Fibroblast of villous mesenchyme (primary cell): ENCODE data around the gene TMEM169. TPM values are rescaled to one million over a fixed set of nuclear protein-coding genes. Genes with fewer than 3 reads are reported as not detected.
A peak's percentile ranks its signal among the peaks of the same experiment; 100 is the strongest.
"Not testable (repeated sequence)": the region's sequence is repeated elsewhere in the genome, so short reads cannot be mapped to it uniquely, and the experiment has no call there.

Source experiments
- DNase-seq: peaks from one replicate; pipeline ENCODE4 v3.0.0-alpha.2; 2010; ENCODE audit warnings: low read depth
- H3K4me3 ChIP-seq: 2 replicates; pipeline ENCODE4 v1.5.1; 2011; ENCODE audit warnings: low read depth, mild to moderate bottlenecking, low read length
- total RNA-seq: library from RNA; depleted of rRNA; stranded (reverse); fragments of >200 nt; gene quantifications from 2 replicates; pipeline ENCODE4 v1.2.3, GENCODE V29; 2012
- TF ChIP-seq, protein P1 (sequence below): IDR thresholded peaks from 2 replicates; pipeline ENCODE4 v1.5.1; 2012; ENCODE audit warnings: low read depth, mild to moderate bottlenecking, low read length; ENCODE audit not compliant: insufficient read depth

TMEM169 gene
- total RNA-seq, 1 donor: 0.43 TPM

DNA sequence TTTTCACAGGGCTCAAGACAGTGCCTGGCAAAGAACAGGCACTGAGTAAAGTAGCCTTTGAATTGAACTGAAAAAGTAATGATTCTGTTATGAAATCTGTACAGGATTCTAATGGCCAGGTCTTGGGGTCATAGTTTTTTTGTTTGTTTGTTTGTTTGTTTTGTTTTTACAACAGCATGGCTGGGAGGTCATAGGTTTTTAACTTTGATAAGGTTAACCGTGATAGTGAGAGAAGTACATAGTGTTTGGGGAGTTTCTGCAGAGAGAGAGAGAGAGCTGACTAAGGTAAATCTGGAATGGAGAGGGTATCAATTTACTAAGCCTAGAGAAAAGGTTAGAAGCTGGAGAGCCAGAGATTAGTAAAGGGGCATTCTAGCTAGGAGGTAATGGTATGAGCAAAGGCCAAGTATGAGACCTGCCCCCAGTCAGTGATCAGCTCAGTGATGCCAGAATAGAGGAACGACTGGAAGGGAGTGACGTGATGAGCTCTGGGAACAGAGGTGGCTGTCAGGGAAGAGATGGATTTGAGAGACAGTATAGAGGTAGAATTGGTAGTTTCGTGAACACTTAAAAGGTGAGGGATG lies 53.3 kb downstream of the TMEM169 start:
- no peak for DNase-seq
- H3K4me3 ChIP-seq: no peak overlapping the region
- TF ChIP-seq, protein P1, sequence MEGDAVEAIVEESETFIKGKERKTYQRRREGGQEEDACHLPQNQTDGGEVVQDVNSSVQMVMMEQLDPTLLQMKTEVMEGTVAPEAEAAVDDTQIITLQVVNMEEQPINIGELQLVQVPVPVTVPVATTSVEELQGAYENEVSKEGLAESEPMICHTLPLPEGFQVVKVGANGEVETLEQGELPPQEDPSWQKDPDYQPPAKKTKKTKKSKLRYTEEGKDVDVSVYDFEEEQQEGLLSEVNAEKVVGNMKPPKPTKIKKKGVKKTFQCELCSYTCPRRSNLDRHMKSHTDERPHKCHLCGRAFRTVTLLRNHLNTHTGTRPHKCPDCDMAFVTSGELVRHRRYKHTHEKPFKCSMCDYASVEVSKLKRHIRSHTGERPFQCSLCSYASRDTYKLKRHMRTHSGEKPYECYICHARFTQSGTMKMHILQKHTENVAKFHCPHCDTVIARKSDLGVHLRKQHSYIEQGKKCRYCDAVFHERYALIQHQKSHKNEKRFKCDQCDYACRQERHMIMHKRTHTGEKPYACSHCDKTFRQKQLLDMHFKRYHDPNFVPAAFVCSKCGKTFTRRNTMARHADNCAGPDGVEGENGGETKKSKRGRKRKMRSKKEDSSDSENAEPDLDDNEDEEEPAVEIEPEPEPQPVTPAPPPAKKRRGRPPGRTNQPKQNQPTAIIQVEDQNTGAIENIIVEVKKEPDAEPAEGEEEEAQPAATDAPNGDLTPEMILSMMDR: no peak

DNA sequence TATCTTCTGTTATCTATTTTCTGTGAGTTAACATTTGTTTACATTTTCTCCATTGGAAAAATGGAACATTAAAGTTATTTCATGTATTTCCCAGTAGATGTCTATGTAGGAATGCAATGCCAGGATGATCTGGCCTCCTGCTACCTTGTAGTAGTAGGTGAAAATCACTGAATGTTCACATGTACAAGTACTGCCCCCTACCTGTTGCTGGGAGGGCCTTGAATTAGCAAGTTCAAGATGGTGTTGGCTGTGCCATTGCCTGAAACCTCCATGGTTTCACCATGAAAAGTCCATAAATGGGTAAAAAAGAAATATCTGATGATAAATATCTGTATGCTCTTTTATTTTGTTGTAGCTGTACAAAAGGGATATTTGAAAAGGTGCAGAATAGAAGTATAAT lies 58.2 kb downstream of the TMEM169 start:
- DNase-seq: no peak
- no peak overlapping the region for H3K4me3 ChIP-seq
- TF ChIP-seq, protein P1: peak; percentile 34

DNA sequence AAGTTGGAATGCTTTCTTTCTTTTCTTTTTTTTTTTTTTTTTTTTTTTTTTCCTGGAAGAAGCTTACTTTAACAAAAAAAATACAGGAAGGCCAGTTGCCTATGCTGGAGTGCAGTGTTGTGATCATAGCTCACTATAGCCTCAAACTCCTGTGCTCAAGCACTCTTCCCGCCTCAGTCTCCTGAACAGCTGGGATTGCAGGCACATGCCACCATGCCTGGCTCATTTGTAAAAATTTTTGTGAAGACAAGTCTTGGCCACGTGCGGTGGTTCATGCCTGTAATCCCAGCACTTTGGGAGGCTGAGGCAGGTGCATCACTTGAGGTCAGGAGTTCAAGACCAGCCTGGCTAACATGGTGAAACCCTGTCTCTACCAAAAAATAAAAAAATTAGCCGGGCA lies 59.8 kb downstream of the TMEM169 start:
- not testable (repeated sequence) for DNase-seq, H3K4me3 ChIP-seq

DNA sequence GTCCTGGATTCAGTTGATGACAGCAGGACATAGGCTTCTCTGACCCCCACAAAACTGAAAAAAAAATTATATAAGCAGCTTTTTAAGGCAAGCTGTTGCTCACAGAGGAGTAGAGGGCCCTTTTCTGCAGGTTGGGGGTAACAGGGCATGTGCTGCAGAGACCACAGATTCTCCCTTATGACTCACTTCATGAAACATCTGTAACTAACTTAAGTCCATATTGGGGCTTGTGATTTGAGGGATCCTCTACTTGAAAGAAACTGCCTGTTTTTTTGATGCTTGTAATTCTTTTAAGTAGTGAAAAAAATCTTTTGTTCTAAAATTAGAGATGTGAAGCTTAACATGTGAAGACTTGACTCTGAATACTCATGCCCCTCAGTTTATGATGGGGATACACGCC lies 60.8 kb downstream of the TMEM169 start:
- no peak overlapping the region for H3K4me3 ChIP-seq
- peak; percentile 45 for DNase-seq
- TF ChIP-seq, protein P1: no peak

DNA sequence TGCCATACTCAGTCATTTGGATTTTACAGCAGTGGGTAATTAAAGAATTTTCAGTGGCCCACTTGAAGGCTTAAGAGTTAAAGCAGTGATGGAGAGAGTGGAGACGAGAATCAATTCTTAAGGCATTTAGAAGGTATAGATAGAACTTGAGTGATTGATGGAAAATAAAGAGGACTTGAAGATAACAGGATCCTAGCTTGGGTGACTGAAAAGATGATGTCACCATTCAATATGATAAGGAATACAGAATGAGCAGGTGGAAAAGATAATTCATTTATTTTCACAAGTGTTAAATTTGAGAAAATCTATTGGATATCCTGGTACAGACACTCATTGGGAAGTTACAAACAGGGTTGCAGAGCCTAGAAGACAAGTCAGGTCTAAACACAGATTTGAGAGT lies 62.7 kb downstream of the TMEM169 start:
- no peak overlapping the region for H3K4me3 ChIP-seq
- TF ChIP-seq, protein P1: no peak
- DNase-seq: no peak

DNA sequence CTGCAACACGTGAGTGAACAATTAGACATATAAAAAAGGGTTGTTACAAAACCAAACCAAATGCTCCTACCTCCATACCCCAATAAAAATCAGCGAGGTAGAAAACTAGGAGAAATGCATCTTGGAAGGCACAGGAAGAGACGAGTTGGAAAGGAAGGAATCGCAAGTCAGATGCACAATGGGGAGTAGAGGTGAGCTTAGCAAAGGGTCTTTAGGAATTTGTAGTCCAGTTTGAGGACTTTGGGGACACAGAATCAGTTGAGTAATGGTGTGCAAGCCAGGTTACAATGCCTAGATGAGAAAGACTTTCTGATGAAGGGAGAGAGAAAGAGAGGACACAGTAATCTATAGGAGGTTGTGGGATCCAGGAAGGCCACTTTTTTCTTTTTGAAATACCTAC lies 63.1 kb downstream of the TMEM169 start:
- DNase-seq: no peak
- no peak overlapping the region for H3K4me3 ChIP-seq
- TF ChIP-seq, protein P1: no peak

DNA sequence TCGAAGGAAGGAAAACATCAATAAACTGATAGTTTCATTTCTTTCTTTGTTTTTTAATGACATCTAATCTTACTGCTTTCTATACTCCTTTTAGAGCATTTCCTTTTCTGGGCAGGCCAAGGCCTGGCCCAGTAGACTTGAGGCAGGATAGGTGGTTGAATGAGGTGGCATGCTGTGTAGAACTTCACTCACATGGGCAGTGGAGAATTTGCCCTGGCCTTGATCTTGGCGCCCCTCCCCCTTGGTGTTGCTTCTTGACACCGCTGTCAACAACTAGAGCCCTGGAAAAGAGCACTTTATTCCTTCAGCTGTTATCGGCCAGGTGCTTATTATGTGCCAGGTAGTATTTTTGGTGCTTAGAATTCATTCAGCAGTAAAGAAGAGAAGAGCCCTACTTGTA lies 64.9 kb downstream of the TMEM169 start:
- no peak for DNase-seq
- no peak overlapping the region for H3K4me3 ChIP-seq
- TF ChIP-seq, protein P1: no peak
